GM12878 (cell line): ENCODE results near the gene CCT4. TPM values are rescaled to one million over a fixed set of nuclear protein-coding genes. Genes with fewer than 3 reads are reported as not detected.
"Not testable (repeated sequence)": the region's sequence is repeated elsewhere in the genome, so short reads cannot be mapped to it uniquely, and the experiment has no call there.

Experiments used
- ATAC-seq: fragments of 200-7000 bp; cut with Tn5 transposase; 3 replicates; pipeline ENCODE4 v1.9.1; 2020; ENCODE audit warnings: mild to moderate bottlenecking, moderate library complexity
- BruUV-seq: library from RNA; stranded (reverse); fragments of 400-500 nt; replicated peaks from 2 replicates; lab custom pipeline; 2021; lab: Mats Ljungman, UMichigan
- CTCF ChIA-PET: fragments of 300-600 bp; sonication (Branson Sonifier 250); formaldehyde crosslinking; extraction: SDS; loops from one replicate; lab custom pipeline; 2021; ENCODE audit warnings: inconsistent platforms; lab: Yijun Ruan, JAX
- POLR2A ChIA-PET: fragments of 350-600 bp; formaldehyde crosslinking; extraction: SDS; loops from one replicate; lab custom pipeline; 2021; ENCODE audit warnings: inconsistent platforms; lab: Charles Lee
- RAD21 ChIA-PET: fragments of 300-600 bp; sonication (Branson Sonifier 250); formaldehyde crosslinking; loops from one replicate; lab custom pipeline; 2023; ENCODE audit warnings: antibody characterized with exemption; ENCODE audit not compliant: unreplicated experiment; lab: Charles Lee
- SMC1A ChIA-PET: fragments of 300-600 bp; sonication (Branson Sonifier 250); formaldehyde crosslinking; loops from one replicate; lab custom pipeline; 2023; ENCODE audit not compliant: unreplicated experiment, uncharacterized antibody; lab: Charles Lee
- DNase-seq: peaks from one replicate; pipeline ENCODE4 v3.0.0-alpha.2; 2011; ENCODE audit warnings: low read depth, low spot score
- FAIRE-seq: peaks from 3 replicates; lab custom pipeline; 2011; peaks lifted over from hg19 to GRCh38; lab: Jason Lieb, UNC
- H2AFZ ChIP-seq: 2 replicates; pipeline ENCODE4 v1.6.0; 2011; ENCODE audit warnings: low read depth, low read length, control low read depth; ENCODE audit not compliant: control insufficient read depth
- H3K27ac ChIP-seq: 2 replicates; pipeline ENCODE4 v1.5.1; 2011; ENCODE audit warnings: control low read depth; ENCODE audit not compliant: control insufficient read depth, insufficient read depth
- H3K27me3 ChIP-seq, 2 experiments: replicated peaks in 1 of 2; 2 replicates each; pipeline versions ENCODE4 v1.6.0 to v1.6.1; 2011; ENCODE audit warnings: low read length in 1 of 2; ENCODE audit not compliant: control insufficient read depth in 2 of 2, insufficient read depth in 2 of 2
- H3K36me3 ChIP-seq, 2 experiments: 2 replicates each; pipeline ENCODE4 v1.5.1; 2011; ENCODE audit warnings: low read length in 1 of 2; ENCODE audit not compliant: control insufficient read depth in 2 of 2, insufficient read depth in 2 of 2
- H3K4me1 ChIP-seq: 2 replicates; pipeline ENCODE4 v1.6.1; 2011; ENCODE audit warnings: mild to moderate bottlenecking, low read length, moderate library complexity, mixed read lengths; ENCODE audit not compliant: control insufficient read depth, insufficient read depth
- H3K4me2 ChIP-seq: 2 replicates; pipeline ENCODE4 v1.6.0; 2011; ENCODE audit warnings: control low read depth; ENCODE audit not compliant: control insufficient read depth, insufficient read depth
- H3K4me3 ChIP-seq: fragments of 200-600 bp; sonication (generic); 2 replicates; pipeline ENCODE4 v1.5.1; 2016
- H3K79me2 ChIP-seq: 2 replicates; pipeline ENCODE4 v1.6.0; 2011; ENCODE audit warnings: low read length; ENCODE audit not compliant: control insufficient read depth, insufficient read depth
- H3K9ac ChIP-seq: 2 replicates; pipeline ENCODE4 v1.8.0; 2011; ENCODE audit warnings: low read length, control low read depth, mixed read lengths; ENCODE audit not compliant: control insufficient read depth, insufficient read depth
- H3K9me3 ChIP-seq: replicated peaks from 3 replicates; pipeline ENCODE4 v1.5.1; 2011; ENCODE audit warnings: mild to moderate bottlenecking, low read length; ENCODE audit not compliant: control insufficient read depth, insufficient read depth
- H4K20me1 ChIP-seq: 2 replicates; pipeline ENCODE4 v1.6.0; 2011; ENCODE audit not compliant: control insufficient read depth, insufficient read depth
- IKZF1 ChIP-seq: fragments of 450-650 bp; conservative IDR thresholded peaks from 2 replicates; pipeline ENCODE4 v1.6.1; 2017; ENCODE audit warnings: antibody characterized with exemption, mild to moderate bottlenecking
- JUND ChIP-seq: IDR thresholded peaks from 2 replicates; pipeline ENCODE4 v1.6.1; 2012; ENCODE audit warnings: low read depth, mild to moderate bottlenecking, low read length, improper control_type of control experiment, moderate library complexity
- NR2C1 ChIP-seq: fragments of 450-650 bp; IDR thresholded peaks from 2 replicates; pipeline ENCODE4 v1.6.1; 2017; ENCODE audit warnings: antibody characterized with exemption, mild to moderate bottlenecking, moderate library complexity
- POLR2A ChIP-seq: IDR thresholded peaks from 2 replicates; pipeline ENCODE4 v1.6.1; 2011; ENCODE audit warnings: low read depth, mild to moderate bottlenecking, low read length
- POLR2AphosphoS2 ChIP-seq: IDR thresholded peaks from 2 replicates; pipeline ENCODE4 v1.6.1; 2011; ENCODE audit warnings: low read depth, mild to moderate bottlenecking, low read length, improper control_type of control experiment, moderate library complexity
- RFX5 ChIP-seq: IDR thresholded peaks from 2 replicates; pipeline ENCODE4 v1.6.1; 2011; ENCODE audit warnings: low read depth, low read length, improper control_type of control experiment
- WGBS: methylation state at CpG from one replicate; pipeline ENCODE4 v1.1.6; 2016; ENCODE audit warnings: low lambda C conversion rate; ENCODE audit not compliant: insufficient replicate concordance, insufficient coverage; ENCODE audit errors: missing lambda C conversion rate; 5-methylcytosine and 5-hydroxymethylcytosine counted together
- in situ Hi-C: fragments of 300-500 bp; cut with MboI; formaldehyde crosslinking; loops from 9 replicates; pipeline ENCODE4 v1.14.3; 2018; ENCODE audit warnings: mixed read lengths
- intact Hi-C: fragments of 100-400 bp; cut with micrococcal nuclease; formaldehyde crosslinking; loops from one replicate; pipeline ENCODE4 v1.14.2; 2022; ENCODE audit not compliant: unreplicated experiment
- polyA plus RNA-seq, 11 experiments: library from polyadenylated mRNA; depleted of rRNA in 4 of 11; unstranded in 6 of 11; stranded (reverse) in 5 of 11; fragments of >200 nt; fragmentation: Nextera tagmentation in 4 of 11; fragmentation: Illumina TruSeq in 1 of 11; extraction: Ambion mirVana in 4 of 11; extraction: Trizol in 1 of 11; gene quantifications; 1 replicate in 1 of 11; 2 replicates in 10 of 11; pipeline versions ENCODE4 v1.2.1 to v1.2.3, GENCODE V29; 2011 to 2016; ENCODE audit warnings: inconsistent platforms in 2 of 11, missing spikeins in 2 of 11, low read depth in 1 of 11
- total RNA-seq, 4 experiments: library from RNA; depleted of rRNA in 3 of 4; stranded (reverse); fragments of >200 nt in 3 of 4; fragmentation: Illumina TruSeq in 1 of 4; extraction: Trizol in 1 of 4; gene quantifications; 2 replicates each; pipeline versions ENCODE4 v1.2.1 to v1.2.3, GENCODE V29; 2013 to 2021
- TF ChIP-seq, protein P1 (sequence below): fragments of 450-650 bp; formaldehyde crosslinking; IDR thresholded peaks from 2 replicates; pipeline ENCODE4 v1.4.0; 2020; ENCODE audit warnings: mild to moderate bottlenecking, moderate library complexity
- TF ChIP-seq, protein P2 (sequence below): fragments of 450-650 bp; IDR thresholded peaks from 2 replicates; pipeline ENCODE4 v1.6.1; 2017; ENCODE audit warnings: mild to moderate bottlenecking, low read depth, inconsistent platforms; ENCODE audit not compliant: poor library complexity, severe bottlenecking
- TF ChIP-seq, protein P3 (sequence below): IDR thresholded peaks from 2 replicates; pipeline ENCODE4 v1.6.1; 2011; ENCODE audit warnings: low read depth, low read length, improper control_type of control experiment, borderline replicate concordance

The CCT4 gene
- total and polyA plus RNA-seq, 10 of the 15 experiments (the other 5 are each of a cell fraction or from before 2014, with no cell fraction given) = 76.6 to 320 (median 211) TPM

DNA sequence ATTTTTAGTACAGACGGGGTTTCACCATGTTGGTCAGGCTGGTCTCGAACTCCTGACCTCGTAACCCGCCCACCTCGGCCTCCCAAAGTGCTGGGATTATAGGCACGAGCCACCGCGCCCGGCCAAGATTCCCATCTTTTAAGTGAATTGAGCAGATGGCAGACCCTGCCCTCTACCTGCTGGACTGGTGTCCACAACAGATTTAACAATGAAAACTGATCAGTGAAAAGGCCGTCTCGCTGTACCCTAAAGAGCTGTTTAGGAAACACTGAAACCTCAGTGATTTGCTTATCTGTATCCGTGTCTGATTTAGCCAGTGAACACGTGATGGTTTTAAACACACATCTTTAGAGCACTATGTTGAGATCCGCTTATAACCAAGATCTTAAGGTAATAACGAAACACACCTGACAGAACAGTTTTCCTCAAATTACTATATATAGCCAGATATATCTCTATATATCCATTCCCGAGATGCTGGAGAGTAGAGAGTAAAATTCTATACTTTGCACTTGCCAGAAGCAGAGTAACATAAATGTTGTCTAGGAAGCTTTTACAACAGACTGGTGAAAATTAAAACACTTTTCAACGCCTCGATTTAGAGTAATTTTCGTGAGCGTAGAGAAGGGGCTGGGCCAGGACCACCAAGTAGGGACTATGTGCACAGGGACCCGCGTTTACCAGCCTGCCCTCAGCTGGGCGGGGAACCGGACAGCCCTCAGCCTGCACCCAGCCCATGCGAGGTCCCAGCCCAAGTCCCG lies 35.2 kb downstream of the CCT4 start (continued):
- TF ChIP-seq, protein P1, sequence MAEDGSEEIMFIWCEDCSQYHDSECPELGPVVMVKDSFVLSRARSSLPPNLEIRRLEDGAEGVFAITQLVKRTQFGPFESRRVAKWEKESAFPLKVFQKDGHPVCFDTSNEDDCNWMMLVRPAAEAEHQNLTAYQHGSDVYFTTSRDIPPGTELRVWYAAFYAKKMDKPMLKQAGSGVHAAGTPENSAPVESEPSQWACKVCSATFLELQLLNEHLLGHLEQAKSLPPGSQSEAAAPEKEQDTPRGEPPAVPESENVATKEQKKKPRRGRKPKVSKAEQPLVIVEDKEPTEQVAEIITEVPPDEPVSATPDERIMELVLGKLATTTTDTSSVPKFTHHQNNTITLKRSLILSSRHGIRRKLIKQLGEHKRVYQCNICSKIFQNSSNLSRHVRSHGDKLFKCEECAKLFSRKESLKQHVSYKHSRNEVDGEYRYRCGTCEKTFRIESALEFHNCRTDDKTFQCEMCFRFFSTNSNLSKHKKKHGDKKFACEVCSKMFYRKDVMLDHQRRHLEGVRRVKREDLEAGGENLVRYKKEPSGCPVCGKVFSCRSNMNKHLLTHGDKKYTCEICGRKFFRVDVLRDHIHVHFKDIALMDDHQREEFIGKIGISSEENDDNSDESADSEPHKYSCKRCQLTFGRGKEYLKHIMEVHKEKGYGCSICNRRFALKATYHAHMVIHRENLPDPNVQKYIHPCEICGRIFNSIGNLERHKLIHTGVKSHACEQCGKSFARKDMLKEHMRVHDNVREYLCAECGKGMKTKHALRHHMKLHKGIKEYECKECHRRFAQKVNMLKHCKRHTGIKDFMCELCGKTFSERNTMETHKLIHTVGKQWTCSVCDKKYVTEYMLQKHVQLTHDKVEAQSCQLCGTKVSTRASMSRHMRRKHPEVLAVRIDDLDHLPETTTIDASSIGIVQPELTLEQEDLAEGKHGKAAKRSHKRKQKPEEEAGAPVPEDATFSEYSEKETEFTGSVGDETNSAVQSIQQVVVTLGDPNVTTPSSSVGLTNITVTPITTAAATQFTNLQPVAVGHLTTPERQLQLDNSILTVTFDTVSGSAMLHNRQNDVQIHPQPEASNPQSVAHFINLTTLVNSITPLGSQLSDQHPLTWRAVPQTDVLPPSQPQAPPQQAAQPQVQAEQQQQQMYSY (CRISPR knock-in tag) = no peak
- no peak for TF ChIP-seq RFX5
- TF ChIP-seq, protein P2, sequence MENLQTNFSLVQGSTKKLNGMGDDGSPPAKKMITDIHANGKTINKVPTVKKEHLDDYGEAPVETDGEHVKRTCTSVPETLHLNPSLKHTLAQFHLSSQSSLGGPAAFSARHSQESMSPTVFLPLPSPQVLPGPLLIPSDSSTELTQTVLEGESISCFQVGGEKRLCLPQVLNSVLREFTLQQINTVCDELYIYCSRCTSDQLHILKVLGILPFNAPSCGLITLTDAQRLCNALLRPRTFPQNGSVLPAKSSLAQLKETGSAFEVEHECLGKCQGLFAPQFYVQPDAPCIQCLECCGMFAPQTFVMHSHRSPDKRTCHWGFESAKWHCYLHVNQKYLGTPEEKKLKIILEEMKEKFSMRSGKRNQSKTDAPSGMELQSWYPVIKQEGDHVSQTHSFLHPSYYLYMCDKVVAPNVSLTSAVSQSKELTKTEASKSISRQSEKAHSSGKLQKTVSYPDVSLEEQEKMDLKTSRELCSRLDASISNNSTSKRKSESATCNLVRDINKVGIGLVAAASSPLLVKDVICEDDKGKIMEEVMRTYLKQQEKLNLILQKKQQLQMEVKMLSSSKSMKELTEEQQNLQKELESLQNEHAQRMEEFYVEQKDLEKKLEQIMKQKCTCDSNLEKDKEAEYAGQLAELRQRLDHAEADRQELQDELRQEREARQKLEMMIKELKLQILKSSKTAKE = no peak
- TF ChIP-seq POLR2AphosphoS2 = no peak
- TF ChIP-seq, protein P3, sequence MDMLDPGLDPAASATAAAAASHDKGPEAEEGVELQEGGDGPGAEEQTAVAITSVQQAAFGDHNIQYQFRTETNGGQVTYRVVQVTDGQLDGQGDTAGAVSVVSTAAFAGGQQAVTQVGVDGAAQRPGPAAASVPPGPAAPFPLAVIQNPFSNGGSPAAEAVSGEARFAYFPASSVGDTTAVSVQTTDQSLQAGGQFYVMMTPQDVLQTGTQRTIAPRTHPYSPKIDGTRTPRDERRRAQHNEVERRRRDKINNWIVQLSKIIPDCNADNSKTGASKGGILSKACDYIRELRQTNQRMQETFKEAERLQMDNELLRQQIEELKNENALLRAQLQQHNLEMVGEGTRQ = peak; percentile 33; the same call in 1 of the 2 replicates
- no peak for TF ChIP-seq POLR2A
- TF ChIP-seq IKZF1 = no peak
- TF ChIP-seq JUND = no peak
- TF ChIP-seq NR2C1 = no peak

DNA sequence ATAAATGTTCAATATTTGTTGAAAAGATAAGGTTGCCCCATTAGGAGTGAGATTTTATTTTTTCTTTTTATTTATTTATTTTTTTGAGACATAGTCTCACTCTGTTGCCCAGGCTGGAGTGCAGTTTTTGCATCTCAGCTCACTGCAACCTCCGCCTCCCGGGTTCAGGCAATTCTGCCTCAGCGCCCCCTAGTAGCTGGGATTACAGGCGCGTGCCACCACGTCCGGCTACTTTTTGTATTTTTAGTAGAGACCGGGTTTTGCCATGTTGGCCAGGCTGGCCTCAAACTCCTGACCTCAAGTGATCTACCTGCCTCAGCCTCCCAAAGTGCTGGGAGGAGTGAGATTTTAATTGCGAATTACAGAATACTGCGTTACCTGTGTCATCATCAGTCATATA lies 37.2 kb downstream of the CCT4 start:
- intact Hi-C loops = loop anchor here (5.0 kb wide), 1 partner anchor 89 kb away; no protein-coding TSS in a partner anchor
- POLR2A ChIA-PET = interaction anchor here (0.5 kb wide), 1 partner anchor 486 kb away, joined by 3 read pairs; no protein-coding TSS in a partner anchor

More for the DNA sequence above, 37.2 kb downstream of the CCT4 start:
- 94% methylated on average over 10 of the region's 10 CpGs for WGBS
- H3K9me3 ChIP-seq, H2AFZ ChIP-seq, H3K79me2 ChIP-seq, H3K4me3 ChIP-seq, H3K4me2 ChIP-seq, H3K27me3 ChIP-seq, BruUV-seq, H3K36me3 ChIP-seq, H3K4me1 ChIP-seq, ATAC-seq, FAIRE-seq, in situ Hi-C loops, SMC1A ChIA-PET, DNase-seq, H4K20me1 ChIP-seq, H3K27ac ChIP-seq, CTCF ChIA-PET, H3K9ac ChIP-seq: not testable (repeated sequence)
- RAD21 ChIA-PET = interaction anchor here (0.6 kb wide), 1 partner anchor 386 kb away, joined by 4 read pairs; no protein-coding TSS in a partner anchor
